Measurements from ENCODE around the gene COX6A2. TPM values are rescaled to one million over a fixed set of nuclear protein-coding genes. Genes with fewer than 3 reads are reported as not detected.
"Not testable (repeated sequence)": the region's sequence is repeated elsewhere in the genome, so short reads cannot be mapped to it uniquely, and the experiment has no call there.

Gene COX6A2
- total RNA-seq, 2 experiments from 2014 or later = not detected

- Histone ChIP-seq H3K36me3 (ENCODE audit: insufficient read depth, low read length) (peaks cover 5% of the 10 kb centered on the region), H3K4me1 (ENCODE audit: insufficient read depth, low read length) (peaks cover 26% of the 10 kb centered on the region), H3K9me3 (ENCODE audit: control insufficient read depth in 1 of 2, insufficient read depth in 1 of 2, low read length in 2 of 2) (no peaks in the 10 kb centered on the region), H3K27me3 (ENCODE audit: control insufficient read depth in 1 of 2, insufficient read depth in 2 of 2, low read length in 2 of 2) (no peaks in the 10 kb centered on the region), H3K27ac (ENCODE audit: low read depth in 1 of 2, low read length in 2 of 2) (no peak overlapping the region), H3K4me3 (ENCODE audit: low read length) (no peak overlapping the region)
- Mint-ChIP-seq H3K27me3 (no peaks in the 10 kb centered on the region), H3K9me3 (no peaks in the 10 kb centered on the region), H3K27ac (peak overlapping the region; percentile 56), H3K4me1 (ENCODE audit: low read depth) (peaks cover 29% of the 10 kb centered on the region), H3K4me3 (no peak overlapping the region), H3K36me3 (ENCODE audit: low read depth) (no peaks in the 10 kb centered on the region)
- no peak for TF ChIP-seq CTCF (IDR thresholded peaks at IDR 0.05)
- no peak for ATAC-seq (ENCODE audit: poor library complexity)
- ChIA-PET CTCF (interaction anchor here (0.7 to 1.2 kb wide), 3 partner anchors 10 to 238 kb away, joined by 3 to 4 read pairs (median 3); partner anchors contain the start of genes TRIM72 and ZNF843), POLR2A (interaction anchor here (0.7 to 1.4 kb wide), 2 partner anchors 9 to 272 kb away, joined by 3 to 4 read pairs; partner anchors contain the start of genes FUS and ZNF843)
- DNase-seq = peak in 1 of 14 experiments; percentile 38
- intact Hi-C loops (cut with DNase I, micrococcal nuclease) = no loop called here
Observed at GRCh38 chr16:31451681-31452351, 23.7 kb upstream of the COX6A2 start.

GRCh38 chr16:31451201-31451600, 23.0 kb upstream of the COX6A2 start:
- no peaks in the 10 kb centered on the region for H3K27me3 ChIP-seq (ENCODE audit: control insufficient read depth in 1 of 2, insufficient read depth in 2 of 2, low read length in 2 of 2)
- TF ChIP-seq CTCF (IDR thresholded peaks at IDR 0.05) = no peak
- peaks cover 27% of the 10 kb centered on the region for H3K4me1 Mint-ChIP-seq (ENCODE audit: low read depth)
- H3K9me3 ChIP-seq (ENCODE audit: control insufficient read depth in 1 of 2, insufficient read depth in 1 of 2, low read length in 2 of 2) = no peaks in the 10 kb centered on the region
- CTCF ChIA-PET = interaction anchor here (1.2 kb wide), 1 partner anchor 9 kb away, joined by 3 read pairs; the partner anchor contains the start of gene ZNF843
- POLR2A ChIA-PET = interaction anchor here (0.7 to 1.4 kb wide), 2 partner anchors 9 to 271 kb away, joined by 3 to 4 read pairs; partner anchors contain the start of genes FUS and ZNF843
- ATAC-seq (ENCODE audit: poor library complexity) = no peak
- DNase-seq = no peak
- no peaks in the 10 kb centered on the region for H3K9me3 Mint-ChIP-seq
- intact Hi-C loops (cut with DNase I, micrococcal nuclease) = no loop called here
- H3K27ac Mint-ChIP-seq = peak overlapping the region; percentile 3
- H3K27me3 Mint-ChIP-seq = no peaks in the 10 kb centered on the region
- no peak overlapping the region for H3K4me3 ChIP-seq (ENCODE audit: low read length)
- no peak overlapping the region for H3K4me3 Mint-ChIP-seq
- H3K36me3 Mint-ChIP-seq (ENCODE audit: low read depth) = no peaks in the 10 kb centered on the region
- no peak overlapping the region for H3K27ac ChIP-seq (ENCODE audit: low read depth in 1 of 2, low read length in 2 of 2)
- peaks cover 20% of the 10 kb centered on the region for H3K4me1 ChIP-seq (ENCODE audit: insufficient read depth, low read length)
- peaks cover 5% of the 10 kb centered on the region for H3K36me3 ChIP-seq (ENCODE audit: insufficient read depth, low read length)

GRCh38 chr16:31445931-31446330, 17.8 kb upstream of the COX6A2 start:
- peak overlapping the region; percentile 15 for H3K4me3 Mint-ChIP-seq
- H3K27ac Mint-ChIP-seq; POLR2A ChIA-PET; H3K9me3 ChIP-seq (ENCODE audit: control insufficient read depth in 1 of 2, insufficient read depth in 1 of 2, low read length in 2 of 2); H3K36me3 ChIP-seq (ENCODE audit: insufficient read depth, low read length); H3K27ac ChIP-seq (ENCODE audit: low read depth in 1 of 2, low read length in 2 of 2); H3K36me3 Mint-ChIP-seq (ENCODE audit: low read depth); H3K27me3 ChIP-seq (ENCODE audit: control insufficient read depth in 1 of 2, insufficient read depth in 2 of 2, low read length in 2 of 2); H3K4me3 ChIP-seq (ENCODE audit: low read length); H3K27me3 Mint-ChIP-seq; ATAC-seq (ENCODE audit: poor library complexity); DNase-seq; H3K9me3 Mint-ChIP-seq; CTCF ChIA-PET: not testable (repeated sequence)
- peaks cover 16% of the 10 kb centered on the region for H3K4me1 ChIP-seq (ENCODE audit: insufficient read depth, low read length)
- peaks cover 10% of the 10 kb centered on the region for H3K4me1 Mint-ChIP-seq (ENCODE audit: low read depth)
- intact Hi-C loops (cut with DNase I, micrococcal nuclease) = loop anchor here in 1 of 2 experiments (10.0 kb wide), 1 partner anchor 241 kb away; the partner anchor contains the start of gene PYCARD
